ENCODE results near the gene PALMD.

PALMD gene

DNA sequence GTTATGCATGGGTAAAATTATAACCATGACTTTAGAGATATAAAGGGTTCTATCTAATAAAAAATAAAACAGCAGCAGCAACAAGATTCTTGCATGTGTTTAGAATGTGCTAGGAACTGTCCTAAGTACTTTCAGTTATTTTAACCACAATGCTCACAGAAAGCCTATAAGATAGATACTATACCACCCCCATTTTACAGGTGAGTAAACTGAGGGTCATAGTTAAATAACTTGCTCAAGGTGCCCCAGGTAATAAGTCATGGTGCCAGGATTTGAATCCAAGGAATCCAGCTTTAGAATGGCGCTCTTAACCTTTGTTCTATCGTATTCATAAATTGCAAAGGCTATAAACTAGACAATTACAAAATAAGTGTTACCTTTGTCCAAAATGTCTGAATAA is 67.1 kb downstream of the PALMD start:
- DNase-seq (ENCODE audit: extremely low spot score): no peak
- CTCF ChIA-PET: interaction anchor here (0.9 kb wide), 2 partner anchors 10 to 28 kb away, joined by 3 read pairs; no protein-coding TSS in a partner anchor
- POLR2A ChIA-PET: no interaction called here
- TF ChIP-seq, protein P1, sequence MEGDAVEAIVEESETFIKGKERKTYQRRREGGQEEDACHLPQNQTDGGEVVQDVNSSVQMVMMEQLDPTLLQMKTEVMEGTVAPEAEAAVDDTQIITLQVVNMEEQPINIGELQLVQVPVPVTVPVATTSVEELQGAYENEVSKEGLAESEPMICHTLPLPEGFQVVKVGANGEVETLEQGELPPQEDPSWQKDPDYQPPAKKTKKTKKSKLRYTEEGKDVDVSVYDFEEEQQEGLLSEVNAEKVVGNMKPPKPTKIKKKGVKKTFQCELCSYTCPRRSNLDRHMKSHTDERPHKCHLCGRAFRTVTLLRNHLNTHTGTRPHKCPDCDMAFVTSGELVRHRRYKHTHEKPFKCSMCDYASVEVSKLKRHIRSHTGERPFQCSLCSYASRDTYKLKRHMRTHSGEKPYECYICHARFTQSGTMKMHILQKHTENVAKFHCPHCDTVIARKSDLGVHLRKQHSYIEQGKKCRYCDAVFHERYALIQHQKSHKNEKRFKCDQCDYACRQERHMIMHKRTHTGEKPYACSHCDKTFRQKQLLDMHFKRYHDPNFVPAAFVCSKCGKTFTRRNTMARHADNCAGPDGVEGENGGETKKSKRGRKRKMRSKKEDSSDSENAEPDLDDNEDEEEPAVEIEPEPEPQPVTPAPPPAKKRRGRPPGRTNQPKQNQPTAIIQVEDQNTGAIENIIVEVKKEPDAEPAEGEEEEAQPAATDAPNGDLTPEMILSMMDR (IDR thresholded peaks at IDR 0.05; ENCODE audit: control extremely low read depth, extremely low read depth, low read depth, missing control alignments): no peak

DNA sequence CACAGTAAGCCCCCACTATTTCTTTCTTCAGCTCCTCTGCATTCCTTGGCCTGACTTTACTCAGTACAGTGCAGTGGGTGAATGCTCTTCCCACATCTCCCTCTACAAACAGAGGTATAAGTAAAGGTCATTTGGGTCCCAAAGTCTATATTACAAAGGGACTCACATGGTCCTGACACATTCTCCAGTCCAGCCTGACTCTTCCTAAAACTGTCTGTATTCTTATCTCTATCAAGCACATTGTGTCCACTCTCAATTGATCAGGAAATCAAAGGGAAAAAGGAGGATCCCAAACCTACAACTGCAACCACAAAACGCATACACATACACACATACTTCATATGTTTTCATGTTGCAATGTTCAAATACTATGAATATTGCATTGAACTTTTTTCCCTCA is 71.1 kb downstream of the PALMD start:
- no peak for DNase-seq (ENCODE audit: extremely low spot score)
- CTCF ChIA-PET: interaction anchor here (1.2 to 2.3 kb wide), 5 partner anchors 9 to 31 kb away, joined by 3 to 12 read pairs (median 3); no protein-coding TSS in a partner anchor
- POLR2A ChIA-PET: no interaction called here
- TF ChIP-seq, protein P1 (IDR thresholded peaks at IDR 0.05; ENCODE audit: control extremely low read depth, extremely low read depth, low read depth, missing control alignments): no peak

DNA sequence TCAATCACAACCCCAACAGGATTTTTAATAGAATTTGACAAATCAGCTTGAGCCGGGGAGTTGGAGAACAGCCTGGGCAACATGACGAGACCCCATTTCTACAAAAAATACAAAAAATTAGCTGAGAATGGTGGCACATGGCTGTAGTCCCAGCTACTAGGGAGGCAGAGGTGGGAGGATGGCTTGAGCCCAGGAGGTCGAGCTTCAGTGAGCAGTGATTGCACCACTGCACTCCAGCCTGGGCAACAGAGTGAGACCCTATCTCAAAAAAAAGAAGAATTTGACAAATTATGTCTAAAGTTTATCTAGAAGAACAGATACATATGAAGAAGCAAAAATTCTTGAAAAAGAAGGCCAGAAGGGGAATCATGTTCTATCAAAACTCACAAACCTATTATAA is 77.3 kb downstream of the PALMD start:
- no peak for DNase-seq (ENCODE audit: extremely low spot score)
- TF ChIP-seq, protein P1 (IDR thresholded peaks at IDR 0.05; ENCODE audit: control extremely low read depth, extremely low read depth, low read depth, missing control alignments): no peak
- ChIA-PET CTCF (interaction anchor here (1.1 to 1.5 kb wide), 2 partner anchors 10 to 32 kb away, joined by 3 read pairs; no protein-coding TSS in a partner anchor), POLR2A (no interaction called here)

DNA sequence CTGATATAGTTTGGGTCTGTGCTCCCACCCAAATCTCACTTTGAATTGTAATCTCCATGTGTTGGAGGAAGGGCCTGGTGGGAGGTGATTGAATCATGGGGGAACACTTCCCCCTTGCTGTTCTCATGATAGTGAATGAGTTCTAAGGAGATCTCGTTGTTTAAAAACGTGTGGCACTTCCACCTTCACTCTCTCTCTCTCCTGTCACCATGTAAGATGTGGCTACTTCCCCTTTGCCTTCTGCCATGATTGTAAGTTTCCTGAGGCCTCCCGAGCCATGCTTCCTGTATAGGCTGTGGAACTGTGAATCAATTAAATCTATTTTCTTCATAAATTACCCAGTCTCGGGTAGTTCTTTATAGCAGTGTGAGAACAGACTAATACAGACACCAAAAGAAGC is 80.1 kb downstream of the PALMD start:
- TF ChIP-seq, protein P1 (IDR thresholded peaks at IDR 0.05; ENCODE audit: control extremely low read depth, extremely low read depth, low read depth, missing control alignments): no peak
- POLR2A ChIA-PET: no interaction called here
- CTCF ChIA-PET: no interaction called here
- no peak for DNase-seq (ENCODE audit: extremely low spot score)

DNA sequence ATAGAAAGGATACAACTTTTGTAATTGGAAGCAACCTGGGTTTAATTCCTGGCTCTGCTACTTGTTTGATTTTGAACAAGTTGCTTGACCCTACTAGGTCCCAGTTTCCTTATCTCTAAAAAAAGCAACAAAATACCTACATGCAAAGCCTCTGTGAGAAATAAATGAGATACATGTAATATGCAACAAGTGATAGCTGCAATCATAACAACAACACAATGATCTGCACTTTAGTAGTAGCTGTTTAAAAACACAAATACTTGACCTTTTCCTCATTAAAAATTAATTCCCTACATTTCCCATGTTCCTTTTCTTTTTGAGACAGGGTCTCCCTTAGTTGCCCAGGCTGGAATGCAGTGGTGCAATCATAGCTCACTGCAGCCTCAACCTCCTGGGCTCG is 80.5 kb downstream of the PALMD start:
- no peak for DNase-seq (ENCODE audit: extremely low spot score)
- ChIA-PET POLR2A (no interaction called here), CTCF (no interaction called here)
- TF ChIP-seq, protein P1 (IDR thresholded peaks at IDR 0.05; ENCODE audit: control extremely low read depth, extremely low read depth, low read depth, missing control alignments): no peak

DNA sequence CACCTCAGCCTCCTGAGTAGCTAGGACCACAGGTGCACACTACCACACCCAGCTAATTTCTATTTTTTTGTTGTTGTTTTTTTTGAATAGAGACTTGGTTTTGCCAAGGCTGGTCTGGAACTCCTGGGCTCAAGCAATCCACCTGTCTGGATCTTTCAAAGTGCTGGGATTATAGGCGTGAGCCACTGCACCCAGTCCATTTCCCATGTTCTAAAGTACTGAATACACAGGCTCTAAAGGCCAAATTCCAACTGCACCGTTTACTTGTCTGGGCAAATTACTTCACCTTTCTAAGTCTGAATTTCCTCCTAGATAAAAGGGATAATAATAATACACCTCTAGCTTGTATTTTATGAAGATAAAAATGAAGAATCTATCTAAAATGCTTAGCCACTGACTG is 80.9 kb downstream of the PALMD start:
- CTCF ChIA-PET: no interaction called here
- POLR2A ChIA-PET: no interaction called here

More for the DNA sequence above, 80.9 kb downstream of the PALMD start:
- TF ChIP-seq, protein P1 (IDR thresholded peaks at IDR 0.05; ENCODE audit: control extremely low read depth, extremely low read depth, low read depth, missing control alignments): no peak
- no peak for DNase-seq (ENCODE audit: extremely low spot score)
